ENCODE results near the gene IL21R.
A peak's percentile ranks its signal among the peaks of the same experiment; 100 is the strongest.

IL21R gene

GRCh38 chr16:27445502-27446175 lies 43.7 kb downstream of the IL21R start:
- DNase-seq, result no peak
- peak; percentile 41 for TF ChIP-seq CTCF (IDR thresholded peaks at IDR 0.05; ENCODE audit: low read depth, low read length, missing control alignments)
- in situ Hi-C loops (cut with HindIII; ENCODE audit: low pct_ligation_motif_present, low sequenced_read_pairs), result no loop called here
- H3K27me3 ChIP-seq (replicated peaks), result no peaks in the 10 kb centered on the region
- no peak overlapping the region for H3K4me3 ChIP-seq (ENCODE audit: low read depth, low read length)
- no peak overlapping the region for H3K27ac ChIP-seq
- no peaks in the 10 kb centered on the region for H3K36me3 ChIP-seq (replicated peaks)

- DNase-seq, result no peak
- Histone ChIP-seq H3K27ac (no peak overlapping the region), H3K4me3 (ENCODE audit: low read depth, low read length) (no peak overlapping the region), H3K27me3 (replicated peaks) (no peaks in the 10 kb centered on the region), H3K36me3 (replicated peaks) (no peaks in the 10 kb centered on the region)
- TF ChIP-seq CTCF (IDR thresholded peaks at IDR 0.05; ENCODE audit: low read depth, low read length, missing control alignments), result no peak
- in situ Hi-C loops (cut with HindIII; ENCODE audit: low pct_ligation_motif_present, low sequenced_read_pairs), result no loop called here
Observed at GRCh38 chr16:27446721-27447120, 44.7 kb downstream of the IL21R start.

- Histone ChIP-seq H3K27me3 (replicated peaks) (no peaks in the 10 kb centered on the region), H3K36me3 (replicated peaks) (no peaks in the 10 kb centered on the region), H3K27ac (no peak overlapping the region), H3K4me3 (ENCODE audit: low read depth, low read length) (no peak overlapping the region)
- in situ Hi-C loops (cut with HindIII; ENCODE audit: low pct_ligation_motif_present, low sequenced_read_pairs), result no loop called here
- DNase-seq, result no peak
- TF ChIP-seq CTCF (IDR thresholded peaks at IDR 0.05; ENCODE audit: low read depth, low read length, missing control alignments), result no peak
Observed at GRCh38 chr16:27447301-27447700, 45.3 kb downstream of the IL21R start.

GRCh38 chr16:27448532-27449433 lies 46.8 kb downstream of the IL21R start:
- H3K27me3 ChIP-seq (replicated peaks), result no peaks in the 10 kb centered on the region

GRCh38 chr16:27449434-27450195 lies 47.6 kb downstream of the IL21R start:
- DNase-seq, result no peak
- in situ Hi-C loops (cut with HindIII; ENCODE audit: low pct_ligation_motif_present, low sequenced_read_pairs), result no loop called here
- no peaks in the 10 kb centered on the region for H3K27me3 ChIP-seq (replicated peaks)
- H3K4me3 ChIP-seq (ENCODE audit: low read depth, low read length), result no peak overlapping the region
- no peak overlapping the region for H3K27ac ChIP-seq
- no peak for TF ChIP-seq CTCF (IDR thresholded peaks at IDR 0.05; ENCODE audit: low read depth, low read length, missing control alignments)
- H3K36me3 ChIP-seq (replicated peaks), result no peaks in the 10 kb centered on the region

More at GRCh38 chr16:27448532-27449433, 46.8 kb downstream of the IL21R start:
- in situ Hi-C loops (cut with HindIII; ENCODE audit: low pct_ligation_motif_present, low sequenced_read_pairs), result no loop called here
- H3K36me3 ChIP-seq (replicated peaks), result no peaks in the 10 kb centered on the region
- no peak for DNase-seq
- no peak for TF ChIP-seq CTCF (IDR thresholded peaks at IDR 0.05; ENCODE audit: low read depth, low read length, missing control alignments)
- H3K27ac ChIP-seq, result no peak overlapping the region
- H3K4me3 ChIP-seq (ENCODE audit: low read depth, low read length), result no peak overlapping the region
